Measurements from ENCODE around the gene LTA4H.

Gene LTA4H

GRCh38 chr12:96047229-96048211 is 12.1 kb upstream of the LTA4H start:
- H3K9me3 Mint-ChIP-seq: peaks cover 5 to 9% of the 10 kb centered on the region in 2 donors
- peak; percentile 13 to 32 for DNase-seq
- H3K27ac Mint-ChIP-seq: peak overlapping the region; percentile 61 to 94
- no peaks in the 10 kb centered on the region for H3K27me3 Mint-ChIP-seq
- peak overlapping the region; percentile 62 to 65 for H3K4me3 Mint-ChIP-seq
- peak; percentile 87 for ATAC-seq
- peaks cover 63% of the 10 kb centered on the region for H3K4me1 Mint-ChIP-seq

- Mint-ChIP-seq H3K4me1 (peaks cover 63% of the 10 kb centered on the region), H3K27me3 (no peaks in the 10 kb centered on the region), H3K9me3 (peaks cover 0 to 9% of the 10 kb centered on the region in 2 donors), H3K4me3 (peak overlapping the region; percentile 62 to 65), H3K27ac (peak overlapping the region; percentile 61 to 94)
- ATAC-seq (peak; percentile 10), DNase-seq (no peak)
Observed at GRCh38 chr12:96046543-96047228, 11.3 kb upstream of the LTA4H start.

GRCh38 chr12:96045566-96045965 is 10.2 kb upstream of the LTA4H start:
- no peak overlapping the region for H3K4me3 Mint-ChIP-seq
- no peak for ATAC-seq
- no peak overlapping the region for H3K27ac Mint-ChIP-seq
- no peaks in the 10 kb centered on the region for H3K27me3 Mint-ChIP-seq
- peaks cover 0 to 9% of the 10 kb centered on the region in 2 donors for H3K9me3 Mint-ChIP-seq
- no peak for DNase-seq
- H3K4me1 Mint-ChIP-seq: peaks cover 63% of the 10 kb centered on the region

GRCh38 chr12:96044943-96045290 is 9.5 kb upstream of the LTA4H start:
- no peak for DNase-seq

GRCh38 chr12:96044017-96044942 is 8.9 kb upstream of the LTA4H start:
- H3K4me3 Mint-ChIP-seq: peak overlapping the region in 1 of 2 donors; percentile 17
- ATAC-seq: no peak
- H3K27me3 Mint-ChIP-seq: no peaks in the 10 kb centered on the region
- peaks cover 58% of the 10 kb centered on the region for H3K4me1 Mint-ChIP-seq
- peak overlapping the region; percentile 83 to 85 for H3K27ac Mint-ChIP-seq
- no peak for DNase-seq
- H3K9me3 Mint-ChIP-seq: no peaks in the 10 kb centered on the region

More at GRCh38 chr12:96044943-96045290, 9.5 kb upstream of the LTA4H start:
- Mint-ChIP-seq H3K27me3 (no peaks in the 10 kb centered on the region), H3K4me1 (peaks cover 63% of the 10 kb centered on the region), H3K9me3 (peaks cover 0 to 4% of the 10 kb centered on the region in 2 donors), H3K27ac (peak overlapping the region in 1 of 2 donors; percentile 83), H3K4me3 (peak overlapping the region in 1 of 2 donors; percentile 38)
- ATAC-seq: no peak

- H3K27ac Mint-ChIP-seq: no peak overlapping the region
- DNase-seq (no peak), ATAC-seq (no peak)
- H3K4me1 Mint-ChIP-seq: peaks cover 28% of the 10 kb centered on the region
- no peaks in the 10 kb centered on the region for H3K9me3 Mint-ChIP-seq
- no peak overlapping the region for H3K4me3 Mint-ChIP-seq
- H3K27me3 Mint-ChIP-seq: no peaks in the 10 kb centered on the region
Observed at GRCh38 chr12:96041181-96041580, 5.8 kb upstream of the LTA4H start.

- peaks cover 21% of the 10 kb centered on the region for H3K4me1 Mint-ChIP-seq
- no peak overlapping the region for H3K4me3 Mint-ChIP-seq
- ATAC-seq (no peak), DNase-seq (no peak)
- no peaks in the 10 kb centered on the region for H3K9me3 Mint-ChIP-seq
- no peak overlapping the region for H3K27ac Mint-ChIP-seq
- no peaks in the 10 kb centered on the region for H3K27me3 Mint-ChIP-seq
Observed at GRCh38 chr12:96040305-96041133, 5.1 kb upstream of the LTA4H start.

- Mint-ChIP-seq H3K9me3 (no peaks in the 10 kb centered on the region), H3K27me3 (no peaks in the 10 kb centered on the region), H3K27ac (no peak overlapping the region), H3K4me3 (no peak overlapping the region), H3K4me1 (peaks cover 11% of the 10 kb centered on the region)
- DNase-seq: no peak
- no peak for ATAC-seq
Observed at GRCh38 chr12:96039516-96039915, 4.1 kb upstream of the LTA4H start.

- Mint-ChIP-seq H3K27me3 (no peaks in the 10 kb centered on the region), H3K4me3 (no peak overlapping the region), H3K4me1 (peaks cover 11% of the 10 kb centered on the region), H3K27ac (no peak overlapping the region), H3K9me3 (no peaks in the 10 kb centered on the region)
- ATAC-seq (no peak), DNase-seq (no peak)
Observed at GRCh38 chr12:96036765-96037455, 1.5 kb upstream of the LTA4H start.

GRCh38 chr12:96034621-96035282 is 635 bp downstream of the LTA4H start:
- H3K4me3 Mint-ChIP-seq: no peak overlapping the region
- H3K9me3 Mint-ChIP-seq: no peaks in the 10 kb centered on the region
- H3K4me1 Mint-ChIP-seq: peaks cover 27% of the 10 kb centered on the region
- H3K27ac Mint-ChIP-seq: no peak overlapping the region
- peak in 1 of 2 donors; percentile 14 for DNase-seq
- no peaks in the 10 kb centered on the region for H3K27me3 Mint-ChIP-seq
- no peak for ATAC-seq

- H3K4me3 Mint-ChIP-seq: no peak overlapping the region
- H3K9me3 Mint-ChIP-seq: no peaks in the 10 kb centered on the region
- no peak for ATAC-seq
- no peaks in the 10 kb centered on the region for H3K27me3 Mint-ChIP-seq
- no peak overlapping the region for H3K27ac Mint-ChIP-seq
- H3K4me1 Mint-ChIP-seq: peaks cover 30% of the 10 kb centered on the region
- no peak for DNase-seq
Observed at GRCh38 chr12:96033549-96034389, 1.6 kb downstream of the LTA4H start.

- H3K9me3 Mint-ChIP-seq: no peaks in the 10 kb centered on the region
- no peak overlapping the region for H3K27ac Mint-ChIP-seq
- ATAC-seq: no peak
- H3K4me3 Mint-ChIP-seq: no peak overlapping the region
- H3K4me1 Mint-ChIP-seq: peaks cover 30% of the 10 kb centered on the region
- no peak for DNase-seq
- H3K27me3 Mint-ChIP-seq: no peaks in the 10 kb centered on the region
Observed at GRCh38 chr12:96029826-96030225, 5.6 kb downstream of the LTA4H start.

GRCh38 chr12:96028538-96028937 is 6.8 kb downstream of the LTA4H start:
- Mint-ChIP-seq H3K27ac (no peak overlapping the region), H3K4me3 (no peak overlapping the region), H3K27me3 (no peaks in the 10 kb centered on the region), H3K9me3 (no peaks in the 10 kb centered on the region), H3K4me1 (peaks cover 27% of the 10 kb centered on the region)
- DNase-seq (no peak), ATAC-seq (peak; percentile 55)

Measured in stimulated activated naive CD8-positive, alpha-beta T cell treated with anti-CD3 and anti-CD28 coated beads, Interleukin-15, amount 100 ng/mL, for 72 hours (primary cell).